Activated CD4-positive, alpha-beta T cell treated with anti-CD3 and anti-CD28 coated beads, Interleukin-2, amount 10 ng/mL, durations not matched to agents 24 days and 14 days (primary cell): ENCODE measurements around the gene MBLAC1. TPM values are rescaled to one million over a fixed set of nuclear protein-coding genes. Genes with fewer than 3 reads are reported as not detected.
A peak's percentile ranks its signal among the peaks of the same experiment; 100 is the strongest.

Experiments used
- DNase-seq: peaks from one replicate; pipeline ENCODE4 v3.0.0; 2022
- H3K27ac Mint-ChIP-seq: one replicate; pipeline ENCODE4 v1.8.0; 2022; ENCODE audit warnings: mild to moderate bottlenecking, mixed read lengths
- H3K27me3 Mint-ChIP-seq: one replicate; pipeline ENCODE4 v1.8.0; 2022; ENCODE audit warnings: mixed read lengths
- H3K36me3 Mint-ChIP-seq: one replicate; pipeline ENCODE4 v1.8.0; 2022; ENCODE audit warnings: low read depth, mild to moderate bottlenecking, mixed read lengths
- H3K4me1 Mint-ChIP-seq: one replicate; pipeline ENCODE4 v1.8.0; 2021; ENCODE audit warnings: mixed read lengths
- H3K4me3 Mint-ChIP-seq: one replicate; pipeline ENCODE4 v1.8.0; 2022; ENCODE audit warnings: mild to moderate bottlenecking, moderate library complexity, mixed read lengths
- H3K9me3 Mint-ChIP-seq: one replicate; pipeline ENCODE4 v1.8.0; 2021; ENCODE audit warnings: mixed read lengths
- intact Hi-C: fragments of 100-400 bp; cut with micrococcal nuclease; formaldehyde crosslinking; loops from one replicate; pipeline ENCODE4 v1.15.1; 2023
- total RNA-seq: library from RNA; stranded (reverse); gene quantifications from 2 replicates; pipeline ENCODE4 v1.2.3, GENCODE V29; 2022

Gene MBLAC1
- total RNA-seq, 1 donor from 2014 or later, result 3.5 TPM

- H3K4me3 Mint-ChIP-seq, result peak overlapping the region; percentile 72
- no peaks in the 10 kb centered on the region for H3K9me3 Mint-ChIP-seq
- peaks cover 57% of the 10 kb centered on the region for H3K4me1 Mint-ChIP-seq
- DNase-seq, result no peak
- intact Hi-C loops, result no loop called here
- peaks cover 8% of the 10 kb centered on the region for H3K36me3 Mint-ChIP-seq
- H3K27me3 Mint-ChIP-seq, result peaks cover 7% of the 10 kb centered on the region
- peak overlapping the region; percentile 68 for H3K27ac Mint-ChIP-seq
Observed at GRCh38 chr7:100170101-100170897, 43.5 kb downstream of the MBLAC1 start.

GRCh38 chr7:100171087-100171681 lies 44.4 kb downstream of the MBLAC1 start:
- intact Hi-C loops, result no loop called here
- peaks cover 7% of the 10 kb centered on the region for H3K27me3 Mint-ChIP-seq
- no peak overlapping the region for H3K27ac Mint-ChIP-seq
- H3K4me1 Mint-ChIP-seq, result peaks cover 53% of the 10 kb centered on the region
- H3K9me3 Mint-ChIP-seq, result no peaks in the 10 kb centered on the region
- peak; percentile 82 for DNase-seq
- peaks cover 8% of the 10 kb centered on the region for H3K36me3 Mint-ChIP-seq
- peak overlapping the region; percentile 72 for H3K4me3 Mint-ChIP-seq

- H3K9me3 Mint-ChIP-seq, result no peaks in the 10 kb centered on the region
- intact Hi-C loops, result no loop called here
- no peak for DNase-seq
- H3K4me1 Mint-ChIP-seq, result peaks cover 53% of the 10 kb centered on the region
- peaks cover 8% of the 10 kb centered on the region for H3K36me3 Mint-ChIP-seq
- peaks cover 11% of the 10 kb centered on the region for H3K27me3 Mint-ChIP-seq
- H3K27ac Mint-ChIP-seq, result peak overlapping the region; percentile 45
- peak overlapping the region; percentile 76 for H3K4me3 Mint-ChIP-seq
Observed at GRCh38 chr7:100171840-100172239, 45.1 kb downstream of the MBLAC1 start.

GRCh38 chr7:100173806-100174495 lies 47.2 kb downstream of the MBLAC1 start:
- no peak overlapping the region for H3K4me3 Mint-ChIP-seq
- no peaks in the 10 kb centered on the region for H3K9me3 Mint-ChIP-seq
- H3K27me3 Mint-ChIP-seq, result peaks cover 11% of the 10 kb centered on the region
- peaks cover 8% of the 10 kb centered on the region for H3K36me3 Mint-ChIP-seq
- H3K4me1 Mint-ChIP-seq, result peaks cover 35% of the 10 kb centered on the region
- no peak overlapping the region for H3K27ac Mint-ChIP-seq
- DNase-seq, result no peak
- intact Hi-C loops, result no loop called here

GRCh38 chr7:100174582-100174981 lies 47.8 kb downstream of the MBLAC1 start:
- Mint-ChIP-seq H3K36me3 (peaks cover 8% of the 10 kb centered on the region), H3K4me3 (no peak overlapping the region), H3K4me1 (peaks cover 29% of the 10 kb centered on the region), H3K27me3 (peaks cover 11% of the 10 kb centered on the region), H3K9me3 (no peaks in the 10 kb centered on the region), H3K27ac (no peak overlapping the region)
- intact Hi-C loops, result no loop called here
- no peak for DNase-seq

GRCh38 chr7:100175296-100175935 lies 48.6 kb downstream of the MBLAC1 start:
- peaks cover 9% of the 10 kb centered on the region for H3K27me3 Mint-ChIP-seq
- DNase-seq, result no peak
- no peaks in the 10 kb centered on the region for H3K9me3 Mint-ChIP-seq
- peak overlapping the region; percentile 29 for H3K4me3 Mint-ChIP-seq
- H3K36me3 Mint-ChIP-seq, result peaks cover 8% of the 10 kb centered on the region
- peaks cover 25% of the 10 kb centered on the region for H3K4me1 Mint-ChIP-seq
- no peak overlapping the region for H3K27ac Mint-ChIP-seq
- intact Hi-C loops, result no loop called here

- Mint-ChIP-seq H3K36me3 (peaks cover 6% of the 10 kb centered on the region), H3K4me1 (peaks cover 27% of the 10 kb centered on the region), H3K27ac (no peak overlapping the region), H3K9me3 (no peaks in the 10 kb centered on the region), H3K27me3 (peaks cover 6% of the 10 kb centered on the region), H3K4me3 (peak overlapping the region; percentile 83)
- intact Hi-C loops, result no loop called here
- DNase-seq, result no peak
Observed at GRCh38 chr7:100176096-100177044, 49.6 kb downstream of the MBLAC1 start.

- H3K27ac Mint-ChIP-seq, result peak within 1 kb of the TSS; percentile 42
- H3K36me3 Mint-ChIP-seq, result peaks cover 7% of the 10 kb centered on the region
- peaks cover 4% of the 10 kb centered on the region for H3K27me3 Mint-ChIP-seq
- DNase-seq, result peak; percentile 99
- peaks cover 32% of the 10 kb centered on the region for H3K4me1 Mint-ChIP-seq
- peak within 1 kb of the TSS; percentile 83 for H3K4me3 Mint-ChIP-seq
- H3K9me3 Mint-ChIP-seq, result peaks cover 4% of the 10 kb centered on the region
- intact Hi-C loops, result no loop called here
Observed at GRCh38 chr7:100177045-100178001, 50.6 kb downstream of the MBLAC1 start, which contains the start of the genes GPC2 and STAG3. Gene GPC2 (minus strand): TSS chr7:100177381. CDS start chr7:100177199, 182 bp downstream. Gene STAG3 (plus strand): TSS chr7:100177918. CDS start chr7:100180557, 2,639 bp downstream.

Other genes starting within 250 kb of the MBLAC1 start
- gene OR2AE1, start 249.9 kb upstream of the MBLAC1 start, total RNA-seq, result 0.19 and 0.33 TPM in 2 replicates
- gene TRIM4, start 207.4 kb upstream of the MBLAC1 start, total RNA-seq, result 22.3 and 24.0 TPM in 2 replicates
- gene GJC3, start 197.3 kb upstream of the MBLAC1 start, total RNA-seq, result 0.36 TPM in 1 of 2 replicates, not detected in the other
- not detected in 2 replicates for gene AZGP1, start 150.9 kb upstream of the MBLAC1 start, total RNA-seq
- gene ZKSCAN1, start 111.4 kb upstream of the MBLAC1 start, total RNA-seq, result 54.8 and 56.3 TPM in 2 replicates
- 8.0 TPM in 2 replicates for gene ZSCAN21, start 77.2 kb upstream of the MBLAC1 start, total RNA-seq
- 21.5 and 23.3 TPM in 2 replicates for gene ZNF3, start 45.2 kb upstream of the MBLAC1 start, total RNA-seq
- 109 and 114 TPM in 2 replicates for gene COPS6, start 38.0 kb upstream of the MBLAC1 start, total RNA-seq
- 464 and 469 TPM in 2 replicates for gene MCM7, start 25.6 kb upstream of the MBLAC1 start, total RNA-seq
- 13.5 and 16.4 TPM in 2 replicates for gene AP4M1, start 25.3 kb upstream of the MBLAC1 start, total RNA-seq
- 68.4 and 71.5 TPM in 2 replicates for gene TAF6, start 7.6 kb upstream of the MBLAC1 start, total RNA-seq
- 16.2 and 17.0 TPM in 2 replicates for gene CNPY4, start 7.3 kb upstream of the MBLAC1 start, total RNA-seq
- gene LAMTOR4, start 22.0 kb downstream of the MBLAC1 start, total RNA-seq, result 123 and 126 TPM in 2 replicates
- gene TRAPPC14, start 31.8 kb downstream of the MBLAC1 start, total RNA-seq, result 31.7 and 39.2 TPM in 2 replicates
- 2.1 TPM in 2 replicates for gene GAL3ST4, start 41.6 kb downstream of the MBLAC1 start, total RNA-seq
- gene GPC2, start 50.4 kb downstream of the MBLAC1 start, total RNA-seq, result 6.3 and 7.9 TPM in 2 replicates
- 23.7 TPM in 2 replicates for gene STAG3, start 51.0 kb downstream of the MBLAC1 start, total RNA-seq
- gene PVRIG, start 93.0 kb downstream of the MBLAC1 start, total RNA-seq, result 20.9 and 21.6 TPM in 2 replicates
- gene SPDYE3, start 180.7 kb downstream of the MBLAC1 start, total RNA-seq, result not detected in 2 replicates
- gene PILRB, start 231.2 kb downstream of the MBLAC1 start, total RNA-seq, result 74.6 and 78.3 TPM in 2 replicates
- gene PILRA, start 246.5 kb downstream of the MBLAC1 start, total RNA-seq, result 9.8 and 11.6 TPM in 2 replicates